ENCODE results near the gene ALDH3B1. TPM values are rescaled to one million over a fixed set of nuclear protein-coding genes. Genes with fewer than 3 reads are reported as not detected.
A peak's percentile ranks its signal among the peaks of the same experiment; 100 is the strongest.

ALDH3B1 gene
- total and polyA plus RNA-seq, 3 donors from 2014 or later = 4.4 to 8.1 (median 5.3) TPM

DNA sequence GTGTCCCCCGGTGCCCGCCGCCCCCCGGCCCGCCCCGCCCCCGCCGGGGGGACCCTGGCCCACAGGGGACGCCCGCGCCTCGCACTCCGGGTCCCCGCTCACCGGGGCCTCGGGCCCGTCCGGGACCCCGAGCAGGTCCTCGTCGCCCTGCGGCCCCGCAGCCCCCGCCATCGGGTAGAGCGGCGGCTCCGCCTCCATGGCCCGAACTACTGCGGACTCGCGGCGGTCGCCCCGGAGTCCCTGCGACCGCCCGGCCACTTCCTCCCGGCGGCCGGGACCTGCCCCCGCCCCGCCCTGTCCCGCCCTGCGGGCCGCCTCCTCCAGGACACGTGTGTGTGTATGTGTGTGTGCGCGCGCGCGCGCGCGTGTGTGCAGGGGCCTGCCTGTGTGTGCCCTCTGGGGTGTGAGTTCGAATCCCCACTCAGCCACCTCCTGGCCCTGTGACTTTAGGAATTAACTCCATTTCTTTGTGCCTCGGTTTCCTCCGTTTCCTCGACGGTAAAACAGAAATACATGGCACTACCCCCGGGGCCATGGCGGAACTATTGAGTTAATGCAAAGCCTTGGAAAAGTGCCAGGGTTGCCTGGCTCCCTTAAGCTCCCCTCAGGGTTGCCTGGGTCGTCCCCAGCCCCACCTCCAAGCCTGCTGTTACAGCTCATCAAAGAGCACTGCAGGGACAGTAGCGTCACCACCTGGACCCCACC lies 6.1 kb upstream of the ALDH3B1 start, which contains the start of gene UNC93B1:
TSS of gene UNC93B1 (minus strand) at position 252 of the 705 bp plus-strand sequence. CDS start at position 198, 54 bp downstream.
- 8 to 19% methylated on average over 8 to 30 of the region's 64 CpGs for WGBS, 2 donors
- no peaks in the 10 kb centered on the region for H3K9me3 ChIP-seq
- peak; percentile 80 for DNase-seq
- H3K36me3 ChIP-seq (ENCODE audit: low read depth, missing control alignments) = no peaks in the 10 kb centered on the region
- intact Hi-C loops (cut with DNase I; ENCODE audit: low total_unique reads) = no loop called here
- TF ChIP-seq POLR2A (IDR thresholded peaks at IDR 0.05) = no peak
- TF ChIP-seq, protein P1, sequence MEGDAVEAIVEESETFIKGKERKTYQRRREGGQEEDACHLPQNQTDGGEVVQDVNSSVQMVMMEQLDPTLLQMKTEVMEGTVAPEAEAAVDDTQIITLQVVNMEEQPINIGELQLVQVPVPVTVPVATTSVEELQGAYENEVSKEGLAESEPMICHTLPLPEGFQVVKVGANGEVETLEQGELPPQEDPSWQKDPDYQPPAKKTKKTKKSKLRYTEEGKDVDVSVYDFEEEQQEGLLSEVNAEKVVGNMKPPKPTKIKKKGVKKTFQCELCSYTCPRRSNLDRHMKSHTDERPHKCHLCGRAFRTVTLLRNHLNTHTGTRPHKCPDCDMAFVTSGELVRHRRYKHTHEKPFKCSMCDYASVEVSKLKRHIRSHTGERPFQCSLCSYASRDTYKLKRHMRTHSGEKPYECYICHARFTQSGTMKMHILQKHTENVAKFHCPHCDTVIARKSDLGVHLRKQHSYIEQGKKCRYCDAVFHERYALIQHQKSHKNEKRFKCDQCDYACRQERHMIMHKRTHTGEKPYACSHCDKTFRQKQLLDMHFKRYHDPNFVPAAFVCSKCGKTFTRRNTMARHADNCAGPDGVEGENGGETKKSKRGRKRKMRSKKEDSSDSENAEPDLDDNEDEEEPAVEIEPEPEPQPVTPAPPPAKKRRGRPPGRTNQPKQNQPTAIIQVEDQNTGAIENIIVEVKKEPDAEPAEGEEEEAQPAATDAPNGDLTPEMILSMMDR (IDR thresholded peaks at IDR 0.05) = no peak
- peak within 1 kb of the TSS in 1 of 2 donors; percentile 3 for H3K27ac ChIP-seq
- peaks cover 4% of the 10 kb centered on the region for H3K4me1 ChIP-seq
- H3K4me3 ChIP-seq = peak within 1 kb of the TSS; percentile 64 to 68
- H3K27me3 ChIP-seq = no peaks in the 10 kb centered on the region

DNA sequence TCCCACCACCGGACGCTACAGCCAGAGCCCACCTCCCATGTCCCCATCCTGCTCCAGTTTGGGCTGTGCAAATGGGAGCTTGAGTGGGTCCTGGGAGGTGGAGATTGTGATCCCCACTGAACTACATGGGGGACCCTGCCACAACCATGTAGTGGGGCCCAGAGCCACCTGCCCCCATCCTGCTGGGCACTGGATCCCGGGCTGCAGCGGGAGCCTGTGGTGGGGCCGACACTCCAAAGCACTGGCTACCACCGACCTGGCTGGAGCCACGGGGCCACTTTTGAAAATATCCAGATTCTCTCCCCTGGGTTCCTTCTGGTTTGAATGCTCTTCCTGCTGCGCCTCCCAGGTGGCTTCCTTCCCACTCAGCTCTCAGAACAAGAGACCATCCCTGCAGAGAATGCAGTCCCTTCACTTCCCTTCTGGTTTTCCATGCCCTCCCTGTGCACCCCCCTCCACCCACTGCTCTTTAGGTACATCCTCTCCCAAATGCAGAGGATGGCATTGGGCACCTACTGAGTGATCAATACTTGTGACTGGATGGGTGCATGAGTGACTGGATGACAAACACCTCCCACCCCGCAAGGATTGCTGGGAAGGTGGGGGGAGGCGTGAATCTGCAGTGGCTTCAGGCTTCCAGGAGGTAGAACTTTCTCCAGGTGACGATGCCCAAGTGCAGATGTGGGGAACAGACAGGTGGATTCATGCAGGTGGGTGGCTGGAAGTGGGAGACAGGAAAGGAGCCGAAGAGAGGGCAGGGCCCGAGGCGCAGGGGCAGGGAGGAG lies 5.4 kb upstream of the ALDH3B1 start:
- no peak for DNase-seq
- Histone ChIP-seq H3K4me1 (peaks cover 4% of the 10 kb centered on the region), H3K27ac (no peak overlapping the region), H3K36me3 (ENCODE audit: low read depth, missing control alignments) (no peaks in the 10 kb centered on the region), H3K9me3 (no peaks in the 10 kb centered on the region), H3K27me3 (no peaks in the 10 kb centered on the region), H3K4me3 (no peak overlapping the region)
- intact Hi-C loops (cut with DNase I; ENCODE audit: low total_unique reads) = no loop called here
- TF ChIP-seq POLR2A (IDR thresholded peaks at IDR 0.05) = no peak
- TF ChIP-seq, protein P1 (IDR thresholded peaks at IDR 0.05) = no peak
- 70 to 80% methylated on average over 14 of the region's 14 CpGs for WGBS, 2 donors

- Histone ChIP-seq H3K36me3 (ENCODE audit: low read depth, missing control alignments) (no peaks in the 10 kb centered on the region), H3K27ac (no peak overlapping the region), H3K9me3 (no peaks in the 10 kb centered on the region), H3K27me3 (no peaks in the 10 kb centered on the region), H3K4me1 (peaks cover 15% of the 10 kb centered on the region), H3K4me3 (no peak overlapping the region)
- no peak for DNase-seq
- intact Hi-C loops (cut with DNase I; ENCODE audit: low total_unique reads) = no loop called here
- WGBS, 2 donors = 98% methylated on average over 7 of the region's 7 CpGs; no CpG with 5 or more reads in 1 of the 2 donors
- TF ChIP-seq POLR2A (IDR thresholded peaks at IDR 0.05) = no peak
- TF ChIP-seq, protein P1 (IDR thresholded peaks at IDR 0.05) = no peak
These were observed 3.4 kb upstream of the ALDH3B1 start for GRCh38 chr11:68006606-68007166.

DNA sequence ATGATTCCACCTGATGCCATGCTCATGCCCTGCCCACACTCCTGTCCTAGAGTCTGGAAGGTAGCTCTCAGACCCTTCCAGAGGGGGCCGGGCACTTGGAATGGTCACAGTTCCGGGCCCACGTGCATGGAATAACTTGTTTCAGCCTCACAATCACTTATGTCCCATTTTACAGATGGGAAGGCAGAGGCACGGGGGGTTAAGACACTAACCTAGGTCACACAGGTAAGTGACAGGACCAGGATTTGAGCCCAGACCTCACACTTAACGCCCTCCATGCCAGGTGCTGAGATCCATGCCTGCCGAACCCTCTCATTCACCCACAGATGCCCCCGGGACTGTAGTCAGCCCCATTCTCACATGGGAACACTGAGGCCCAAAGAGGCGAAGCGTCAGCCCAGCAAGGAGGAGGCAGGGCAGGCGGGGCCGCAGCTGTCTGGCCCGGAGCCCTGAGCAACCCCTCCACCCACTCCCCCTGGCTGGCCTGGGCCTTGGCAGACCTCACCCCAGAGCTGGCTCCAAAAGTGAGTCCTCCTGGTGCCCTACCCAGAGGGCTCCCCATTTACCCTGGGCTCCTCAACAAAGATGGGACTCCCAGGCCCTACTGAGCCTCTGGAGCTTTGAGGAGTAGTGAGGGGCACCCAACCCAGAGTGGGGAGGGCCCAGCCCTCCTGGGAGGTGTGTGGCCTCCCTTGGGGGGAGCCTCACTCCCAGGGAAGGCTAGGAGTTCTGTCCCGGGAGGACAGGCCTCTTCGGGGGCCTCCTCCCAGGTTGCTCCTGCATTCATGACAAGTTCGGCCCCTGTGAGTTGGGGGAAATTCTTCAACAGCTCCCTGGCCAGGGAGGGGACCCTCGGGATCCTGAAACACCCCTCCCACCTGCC lies 2.4 kb upstream of the ALDH3B1 start:
- peaks cover 15% of the 10 kb centered on the region for H3K4me1 ChIP-seq
- H3K9me3 ChIP-seq = no peaks in the 10 kb centered on the region
- H3K4me3 ChIP-seq = no peak overlapping the region
- no peaks in the 10 kb centered on the region for H3K36me3 ChIP-seq (ENCODE audit: low read depth, missing control alignments)
- no peak for DNase-seq
- intact Hi-C loops (cut with DNase I; ENCODE audit: low total_unique reads) = no loop called here
- TF ChIP-seq, protein P1 (IDR thresholded peaks at IDR 0.05) = no peak
- no peak for TF ChIP-seq POLR2A (IDR thresholded peaks at IDR 0.05)
- H3K27me3 ChIP-seq = no peaks in the 10 kb centered on the region
- 84 to 91% methylated on average over 3 to 16 of the region's 16 CpGs for WGBS, 2 donors
- H3K27ac ChIP-seq = no peak overlapping the region

Data from testis (tissue), 3 donors.